ENCODE results near the gene RGS5. TPM values are rescaled to one million over a fixed set of nuclear protein-coding genes. Genes with fewer than 3 reads are reported as not detected.

Gene RGS5
- total RNA-seq, 4 donors from 2014 or later, result 57.2 to 174 (median 91.8) TPM

- DNase-seq (ENCODE audit: low spot score) (no peak), ATAC-seq (ENCODE audit: low FRiP score) (no peak)
- TF ChIP-seq CTCF (IDR thresholded peaks at IDR 0.05), result no peak
These were observed 109.5 kb downstream of the RGS5 start for GRCh38 chr1:163093169-163093568.

Other genes with a start within 250 kb of the RGS5 start
- 10 to 100 TPM in 2 of 4 donors, 1 to 10 TPM in 2; 3.2 to 44.1 (median 20.4) TPM for gene RGS4, start 133.6 kb downstream of the RGS5 start, total RNA-seq
- gene NUF2, start 119.0 kb upstream of the RGS5 start, total RNA-seq, result 1 to 10 TPM in 1 of 4 donors, under 1 TPM in 1, not detected in 2; 0.95 to 2.3 TPM

Data from omental fat pad (tissue), 4 donors.